ENCODE data around the gene ZEB1.

GRCh38 chr10:31290386-31290785 lies 28.6 kb upstream of the ZEB1 start:
- no peak for TF ChIP-seq EZH2 (optimal IDR thresholded peaks at IDR 0.05; ENCODE audit: low read depth, low read length)
- no peak for TF ChIP-seq CTCF (IDR thresholded peaks at IDR 0.05; ENCODE audit: low read length)
- TF ChIP-seq EZH2phosphoT487 (IDR thresholded peaks at IDR 0.05; ENCODE audit: low read length) = no peak
